ENCODE measurements around the gene LRP1.
"Not testable (repeated sequence)": the region's sequence is repeated elsewhere in the genome, so short reads cannot be mapped to it uniquely, and the experiment has no call there.

Gene LRP1

GRCh38 chr12:57112492-57113294 is 15.6 kb upstream of the LRP1 start:
- DNase-seq = no peak

GRCh38 chr12:57116580-57117281 is 11.6 kb upstream of the LRP1 start:
- DNase-seq = no peak

- no peak for DNase-seq
Measured at GRCh38 chr12:57118711-57119271, 9.5 kb upstream of the LRP1 start.

GRCh38 chr12:57119294-57120085 is 8.8 kb upstream of the LRP1 start:
- DNase-seq = no peak

- not testable (repeated sequence) for DNase-seq
Measured at GRCh38 chr12:57120718-57121117, 7.6 kb upstream of the LRP1 start.

GRCh38 chr12:57123813-57124212 is 4.5 kb upstream of the LRP1 start:
- DNase-seq = no peak

GRCh38 chr12:57124261-57124877 is 3.9 kb upstream of the LRP1 start:
- peak; percentile 52 for DNase-seq

- no peak for DNase-seq
Measured at GRCh38 chr12:57126061-57126460, 2.2 kb upstream of the LRP1 start.

- DNase-seq = no peak
Measured at GRCh38 chr12:57126561-57126960, 1.7 kb upstream of the LRP1 start.

- peak; percentile 7 for DNase-seq
Measured at GRCh38 chr12:57127101-57127725, 1.1 kb upstream of the LRP1 start.

GRCh38 chr12:57128519-57129247 is 400 bp downstream of the LRP1 start:
- DNase-seq = no peak

- no peak for DNase-seq
Measured at GRCh38 chr12:57129321-57129842, 1.1 kb downstream of the LRP1 start.

GRCh38 chr12:57129889-57130288 is 1.6 kb downstream of the LRP1 start:
- no peak for DNase-seq

- no peak for DNase-seq
Measured at GRCh38 chr12:57130941-57131340, 2.7 kb downstream of the LRP1 start.

- DNase-seq = no peak
Measured at GRCh38 chr12:57131896-57132744, 3.8 kb downstream of the LRP1 start.

GRCh38 chr12:57133013-57133569 is 4.8 kb downstream of the LRP1 start:
- DNase-seq = no peak

GRCh38 chr12:57133916-57134315 is 5.6 kb downstream of the LRP1 start:
- DNase-seq = no peak

- DNase-seq = no peak
Measured at GRCh38 chr12:57134949-57135348, 6.7 kb downstream of the LRP1 start.

GRCh38 chr12:57135527-57136326 is 7.4 kb downstream of the LRP1 start:
- DNase-seq = no peak

Data from activated effector memory CD4-positive, alpha-beta T cell treated with Interleukin-2 at 50 U/mL for 16 hours (primary cell).